Neuronal stem cell (in vitro differentiated cells): ENCODE data around the gene KCNK15.

Experiments
- DNase-seq: peaks from one replicate; pipeline ENCODE4 v3.0.0-alpha.2; 2013; ENCODE audit warnings: low spot score
- H2AFZ ChIP-seq: one replicate; pipeline ENCODE4 v1.6.1; 2013; ENCODE audit warnings: mild to moderate bottlenecking, low read length, inconsistent platforms
- H2AK5ac ChIP-seq: 2 replicates; pipeline ENCODE4 v1.6.1; 2013; ENCODE audit warnings: low read depth, mild to moderate bottlenecking, inconsistent platforms, low read length, moderate library complexity, mixed read lengths
- H2BK120ac ChIP-seq: 2 replicates; pipeline ENCODE4 v1.6.1; 2013; ENCODE audit warnings: low read depth, mild to moderate bottlenecking, inconsistent platforms, low read length, moderate library complexity, mixed read lengths
- H2BK12ac ChIP-seq: one replicate; pipeline ENCODE4 v1.6.1; 2013; ENCODE audit warnings: low read length, inconsistent platforms
- H2BK15ac ChIP-seq: 2 replicates; pipeline ENCODE4 v1.6.1; 2013; ENCODE audit warnings: mild to moderate bottlenecking, low read length, inconsistent platforms, mixed read lengths
- H2BK5ac ChIP-seq: one replicate; pipeline ENCODE4 v1.6.1; 2013; ENCODE audit warnings: inconsistent platforms, mild to moderate bottlenecking, low read length, moderate library complexity
- H3K14ac ChIP-seq: one replicate; pipeline ENCODE4 v1.6.1; 2013; ENCODE audit warnings: low read length, inconsistent platforms
- H3K18ac ChIP-seq: 2 replicates; pipeline ENCODE4 v1.6.1; 2013; ENCODE audit warnings: low read length, inconsistent platforms
- H3K23ac ChIP-seq: 2 replicates; pipeline ENCODE4 v1.6.1; 2013; ENCODE audit warnings: low read depth, mild to moderate bottlenecking, mixed read lengths, low read length, inconsistent platforms; ENCODE audit not compliant: poor library complexity
- H3K27ac ChIP-seq: replicated peaks from 3 replicates; pipeline ENCODE4 v1.5.1; 2013; ENCODE audit warnings: low read length, inconsistent platforms
- H3K27me3 ChIP-seq, 3 experiments: 2 replicates each; pipeline ENCODE4 v1.6.1; 2013; ENCODE audit warnings: low read length in 3 of 3, mild to moderate bottlenecking in 2 of 3, inconsistent platforms in 1 of 3, low read depth in 1 of 3, mixed read lengths in 1 of 3, moderate library complexity in 1 of 3; ENCODE audit not compliant: control insufficient read depth in 3 of 3, insufficient read depth in 3 of 3
- H3K36me3 ChIP-seq, 2 donors: replicated peaks in 1 of 2; 2 replicates each; pipeline ENCODE4 v1.6.1; 2013; ENCODE audit warnings: low read length in 2 of 2; ENCODE audit not compliant: control insufficient read depth in 2 of 2, insufficient read depth in 2 of 2
- H3K4ac ChIP-seq: 2 replicates; pipeline ENCODE4 v1.6.1; 2013; ENCODE audit warnings: inconsistent platforms, mild to moderate bottlenecking, low read length, moderate library complexity
- H3K4me1 ChIP-seq, 2 donors: 1 replicate in 1 of 2; 2 replicates in 1 of 2; pipeline ENCODE4 v1.6.1; 2013; ENCODE audit warnings: low read length in 2 of 2, low read depth in 1 of 2; ENCODE audit not compliant: control insufficient read depth in 2 of 2, insufficient read depth in 1 of 2
- H3K4me2 ChIP-seq: one replicate; pipeline ENCODE4 v1.6.1; 2013; ENCODE audit warnings: mild to moderate bottlenecking, low read length, inconsistent platforms; ENCODE audit not compliant: insufficient read depth, poor library complexity, severe bottlenecking
- H3K4me3 ChIP-seq, 2 donors: 2 replicates each; pipeline ENCODE4 v1.5.1; 2013; ENCODE audit warnings: low read length in 2 of 2, mild to moderate bottlenecking in 2 of 2, inconsistent platforms in 1 of 2, moderate library complexity in 1 of 2
- H3K79me1 ChIP-seq: one replicate; pipeline ENCODE4 v1.6.1; 2013; ENCODE audit warnings: low read depth, mild to moderate bottlenecking, inconsistent platforms, low read length, moderate library complexity
- H3K9ac ChIP-seq: one replicate; pipeline ENCODE4 v1.6.1; 2013; ENCODE audit warnings: mild to moderate bottlenecking, low read depth, low read length, inconsistent platforms; ENCODE audit not compliant: poor library complexity
- H3K9me3 ChIP-seq, 2 donors: replicated peaks in 1 of 2; 2 replicates each; pipeline versions ENCODE3 to v1.6.1; 2013; ENCODE audit warnings: low read length in 2 of 2, mild to moderate bottlenecking in 2 of 2, inconsistent platforms in 1 of 2, low read depth in 1 of 2, mixed read lengths in 1 of 2, moderate library complexity in 1 of 2; ENCODE audit not compliant: control insufficient read depth in 2 of 2, insufficient read depth in 1 of 2
- H4K8ac ChIP-seq: one replicate; pipeline ENCODE4 v1.6.1; 2013; ENCODE audit warnings: low read depth, mild to moderate bottlenecking, inconsistent platforms, low read length, moderate library complexity
- H4K91ac ChIP-seq: one replicate; pipeline ENCODE4 v1.6.1; 2013; ENCODE audit warnings: low read length, low read depth, mild to moderate bottlenecking, inconsistent platforms; ENCODE audit not compliant: poor library complexity
- WGBS, 2 donors: extraction: QIAGEN DNeasy Blood & Tissue Kit; methylation state at CpG; one replicate each; pipeline ENCODE4 v1.1.7; 2013; ENCODE audit warnings: missing lambda C conversion rate in 2 of 2, mixed read lengths in 1 of 2; ENCODE audit not compliant: insufficient read length in 2 of 2, insufficient replicate concordance in 1 of 2; ENCODE audit errors: extremely low coverage in 2 of 2; 5-methylcytosine and 5-hydroxymethylcytosine counted together

KCNK15 gene

GRCh38 chr20:44750081-44750805 is 4.6 kb downstream of the KCNK15 start:
- DNase-seq: no peak
- no peak overlapping the region for H2AFZ ChIP-seq
- no peaks in the 10 kb centered on the region for H3K36me3 ChIP-seq

DNA sequence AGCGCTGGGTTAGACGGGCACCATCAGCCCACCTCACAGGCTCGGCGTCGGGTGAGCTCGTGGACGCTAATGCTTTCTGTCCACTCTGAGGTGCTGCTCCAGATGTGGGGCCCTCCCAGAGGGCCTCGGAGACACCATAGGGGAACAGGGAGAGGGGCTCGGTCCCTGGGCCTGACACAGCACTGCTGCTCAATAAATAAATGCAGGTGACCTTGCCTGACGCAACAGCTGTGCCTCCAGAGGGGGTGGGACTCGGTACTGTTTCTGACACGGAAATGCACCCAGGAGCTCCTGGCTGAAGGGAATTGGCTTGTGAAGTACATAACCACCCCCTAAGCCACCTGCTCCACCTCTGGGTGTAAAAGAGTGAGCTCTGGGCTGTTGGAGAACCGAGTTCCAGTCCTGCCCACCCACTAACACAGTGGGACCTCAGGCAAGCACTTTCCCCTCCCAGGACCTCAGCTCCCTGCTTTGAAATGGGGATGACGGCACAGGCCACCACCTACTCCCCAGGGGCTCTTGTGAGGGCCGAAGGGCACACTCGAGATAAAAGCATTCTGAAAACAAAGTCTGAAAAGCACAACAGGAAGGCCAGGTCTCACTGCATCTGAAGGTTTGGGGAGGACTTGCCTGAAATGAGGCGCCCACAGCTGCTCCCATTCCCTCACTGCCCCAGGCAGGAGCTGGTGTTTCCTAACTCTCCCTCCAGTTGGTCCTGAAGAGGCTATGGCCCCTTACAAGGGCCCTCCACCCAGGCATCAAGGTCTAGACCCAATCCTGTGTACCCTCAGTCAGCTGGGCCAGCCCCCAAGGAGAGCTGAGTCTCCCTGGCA is 6.7 kb downstream of the KCNK15 start:
- Histone ChIP-seq H3K14ac (no peak overlapping the region), H2AK5ac (peak overlapping the region; percentile 31), H2AFZ (no peak overlapping the region), H3K4ac (no peak overlapping the region), H4K8ac (no peak overlapping the region), H3K27me3 (peaks cover 0 to 16% (median 0%) of the 10 kb centered on the region in 3 experiments), H3K4me2 (no peak overlapping the region), H2BK15ac (no peak overlapping the region), H2BK5ac (peak overlapping the region; percentile 10), H2BK12ac (no peak overlapping the region), H3K18ac (no peak overlapping the region), H3K4me1 (peaks cover 0 to 2% of the 10 kb centered on the region in 2 donors), H3K36me3 (no peaks in the 10 kb centered on the region), H2BK120ac (no peak overlapping the region), H3K27ac (no peak overlapping the region), H4K91ac (no peak overlapping the region), H3K23ac (no peak overlapping the region), H3K9ac (no peak overlapping the region), H3K4me3 (no peak overlapping the region), H3K9me3 (no peaks in the 10 kb centered on the region), H3K79me1 (no peaks in the 10 kb centered on the region)
- no peak for DNase-seq
- WGBS, 2 donors: no CpG with 5 or more reads among the region's 17 CpGs

More at GRCh38 chr20:44750081-44750805, 4.6 kb downstream of the KCNK15 start:
- Histone ChIP-seq H2BK15ac (peak overlapping the region; percentile 59), H3K4me1 (peaks cover 0 to 4% of the 10 kb centered on the region in 2 donors), H3K4ac (peak overlapping the region; percentile 42), H2BK5ac (no peak overlapping the region), H3K14ac (peak overlapping the region; percentile 73), H3K4me2 (no peak overlapping the region), H4K91ac (no peak overlapping the region), H3K9me3 (no peaks in the 10 kb centered on the region), H3K27me3 (peaks cover 4 to 36% (median 16%) of the 10 kb centered on the region in 3 experiments), H2AK5ac (peak overlapping the region; percentile 77), H3K18ac (peak overlapping the region; percentile 53), H3K79me1 (no peaks in the 10 kb centered on the region), H3K23ac (peak overlapping the region; percentile 56), H3K9ac (no peak overlapping the region), H3K27ac (no peak overlapping the region), H3K4me3 (no peak overlapping the region), H4K8ac (no peak overlapping the region), H2BK120ac (no peak overlapping the region), H2BK12ac (no peak overlapping the region)
- no CpG with 5 or more reads among the region's 73 CpGs for WGBS, 2 donors

DNA sequence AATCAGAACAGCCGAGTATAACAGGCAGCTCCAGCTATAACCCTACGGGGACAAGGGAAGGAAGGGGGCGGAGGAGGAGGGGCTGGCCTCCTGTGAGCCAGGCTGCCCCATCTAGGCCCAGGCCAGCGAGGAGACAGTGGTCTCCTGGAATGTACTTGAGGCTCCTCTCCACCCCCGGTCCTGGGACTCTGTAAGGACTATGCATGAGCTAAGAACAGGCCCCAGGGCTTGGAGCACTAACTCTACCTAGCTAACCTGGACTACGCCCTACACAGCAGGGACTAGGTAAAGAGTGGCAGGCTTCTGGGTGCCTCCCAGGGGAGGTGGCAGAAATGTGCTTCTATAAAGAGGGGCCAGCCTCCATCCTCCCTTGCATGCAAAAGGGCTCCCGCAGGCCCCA is 8.9 kb downstream of the KCNK15 start:
- H3K23ac ChIP-seq: no peak overlapping the region
- H2BK12ac ChIP-seq: no peak overlapping the region
- H3K36me3 ChIP-seq: no peaks in the 10 kb centered on the region
- H3K4me2 ChIP-seq: no peak overlapping the region
- no peak overlapping the region for H4K91ac ChIP-seq
- no peak overlapping the region for H2AFZ ChIP-seq
- no peak overlapping the region for H3K4me3 ChIP-seq
- no peaks in the 10 kb centered on the region for H3K9me3 ChIP-seq
- H3K27me3 ChIP-seq: peaks cover 0 to 3% (median 0%) of the 10 kb centered on the region in 3 experiments
- DNase-seq: no peak
- no peak overlapping the region for H4K8ac ChIP-seq
- H3K18ac ChIP-seq: peak overlapping the region; percentile 48
- no peak overlapping the region for H3K9ac ChIP-seq
- no peak overlapping the region for H3K27ac ChIP-seq
- H3K79me1 ChIP-seq: no peaks in the 10 kb centered on the region
- no peak overlapping the region for H3K4ac ChIP-seq
- H2AK5ac ChIP-seq: no peak overlapping the region
- WGBS, 2 donors: no CpG with 5 or more reads among the region's 7 CpGs
- H3K14ac ChIP-seq: peak overlapping the region; percentile 21
- H2BK5ac ChIP-seq: no peak overlapping the region
- H2BK15ac ChIP-seq: no peak overlapping the region
- peaks cover 0 to 2% of the 10 kb centered on the region in 2 donors for H3K4me1 ChIP-seq
- no peak overlapping the region for H2BK120ac ChIP-seq
